Limb (tissue), 2 donors: ENCODE measurements around the gene SGSH.
"Not testable (repeated sequence)": the region's sequence is repeated elsewhere in the genome, so short reads cannot be mapped to it uniquely, and the experiment has no call there.

Experiments used
- DNase-seq, 2 donors: peaks; one replicate each; pipeline ENCODE4 v3.0.0-alpha.2; 2016; ENCODE audit errors: extremely low spot score in 2 of 2

The SGSH gene

GRCh38 chr17:80253631-80254395 lies 33.7 kb upstream of the SGSH start:
- no peak for DNase-seq

- peak in 1 of 2 donors; percentile 64 for DNase-seq
These were observed 32.7 kb upstream of the SGSH start for GRCh38 chr17:80252871-80253270.

- DNase-seq = no peak
These were observed 31.8 kb upstream of the SGSH start for GRCh38 chr17:80251966-80252365.

- DNase-seq = no peak
These were observed 29.0 kb upstream of the SGSH start for GRCh38 chr17:80248894-80249710.

GRCh38 chr17:80248001-80248893 lies 28.1 kb upstream of the SGSH start:
- DNase-seq = no peak

- no peak for DNase-seq
These were observed 27.4 kb upstream of the SGSH start for GRCh38 chr17:80247561-80247960.

- DNase-seq = no peak
These were observed 26.6 kb upstream of the SGSH start for GRCh38 chr17:80246726-80247125.

- no peak for DNase-seq
These were observed 26.1 kb upstream of the SGSH start for GRCh38 chr17:80246266-80246681.

- DNase-seq = no peak
These were observed 25.6 kb upstream of the SGSH start for GRCh38 chr17:80245566-80246265.

- no peak for DNase-seq
These were observed 24.9 kb upstream of the SGSH start for GRCh38 chr17:80244871-80245509.

GRCh38 chr17:80244448-80244847 lies 24.3 kb upstream of the SGSH start:
- not testable (repeated sequence) for DNase-seq

- no peak for DNase-seq
These were observed 23.6 kb upstream of the SGSH start for GRCh38 chr17:80243526-80244433.

- DNase-seq = no peak
These were observed 22.4 kb upstream of the SGSH start for GRCh38 chr17:80242505-80242904.

- DNase-seq = no peak
These were observed 17.3 kb upstream of the SGSH start for GRCh38 chr17:80237386-80237785.

GRCh38 chr17:80236911-80237310 lies 16.8 kb upstream of the SGSH start:
- DNase-seq = no peak

- no peak for DNase-seq
These were observed 13.1 kb upstream of the SGSH start for GRCh38 chr17:80233202-80233601.

GRCh38 chr17:80232438-80232837 lies 12.3 kb upstream of the SGSH start:
- no peak for DNase-seq

GRCh38 chr17:80229011-80229410 lies 8.9 kb upstream of the SGSH start:
- no peak for DNase-seq

GRCh38 chr17:80228477-80228876 lies 8.3 kb upstream of the SGSH start:
- no peak for DNase-seq

- no peak for DNase-seq
These were observed 7.5 kb upstream of the SGSH start for GRCh38 chr17:80227666-80228065.
